HepG2 (cell line): ENCODE measurements around the gene ARG1. TPM values are rescaled to one million over a fixed set of nuclear protein-coding genes. Genes with fewer than 3 reads are reported as not detected.

Source experiments
- ATAC-seq: fragments of 200-7000 bp; cut with Tn5 transposase; 3 replicates; pipeline ENCODE4 v1.9.1; 2020; ENCODE audit warnings: mild to moderate bottlenecking, moderate library complexity
- BruUV-seq: library from RNA; stranded (reverse); fragments of 400-500 nt; replicated peaks from 2 replicates; lab custom pipeline; 2021; lab: Mats Ljungman, UMichigan
- CTCF ChIA-PET: fragments of 300-600 bp; formaldehyde crosslinking; extraction: SDS; loops from one replicate; lab custom pipeline; 2021; ENCODE audit warnings: low total read pairs, inconsistent platforms, low intra/inter-chr PET ratio; lab: Yijun Ruan, JAX
- POLR2A ChIA-PET: fragments of 350-600 bp; sonication (Branson Sonifier 250); formaldehyde crosslinking; loops from one replicate; lab custom pipeline; 2020; ENCODE audit warnings: antibody characterized with exemption, inconsistent platforms; lab: Yijun Ruan, JAX
- DNase-seq: peaks from one replicate; pipeline ENCODE4 v3.0.0-alpha.2; 2015; ENCODE audit warnings: low spot score
- FAIRE-seq: peaks from 3 replicates; lab custom pipeline; 2011; peaks lifted over from hg19 to GRCh38; lab: Jason Lieb, UNC
- H2AFZ ChIP-seq: one replicate; pipeline ENCODE4 v1.6.1; 2011; ENCODE audit warnings: low read length, inconsistent platforms
- H3K27ac ChIP-seq: fragments of 300-600 bp; 3 replicates; pipeline ENCODE4 v1.8.0; 2011; ENCODE audit warnings: mixed run types, mild to moderate bottlenecking, mixed read lengths, low read length, inconsistent platforms; ENCODE audit not compliant: insufficient read depth; ENCODE audit errors: extremely low read length
- H3K27me3 ChIP-seq, 2 experiments: fragments of 200-600 bp in 1 of 2; 2 replicates in 1 of 2; 3 replicates in 1 of 2; pipeline versions ENCODE4 v1.6.0 to v1.8.0; 2011; ENCODE audit warnings: low read length in 2 of 2, mild to moderate bottlenecking in 2 of 2, moderate library complexity in 2 of 2, inconsistent platforms in 1 of 2; ENCODE audit not compliant: insufficient read depth in 2 of 2, control insufficient read depth in 1 of 2
- H3K36me3 ChIP-seq, 2 experiments: fragments of 200-600 bp in 1 of 2; replicated peaks in 1 of 2; 2 replicates in 1 of 2; 3 replicates in 1 of 2; pipeline versions ENCODE4 v1.5.1 to v1.8.0; 2011; ENCODE audit warnings: low read length in 2 of 2, inconsistent platforms in 1 of 2; ENCODE audit not compliant: insufficient read depth in 2 of 2, control insufficient read depth in 1 of 2
- H3K4me1 ChIP-seq: 2 replicates; pipeline ENCODE4 v1.5.1; 2012; ENCODE audit warnings: low read length, inconsistent platforms; ENCODE audit not compliant: insufficient read depth
- H3K4me2 ChIP-seq: 2 replicates; pipeline ENCODE4 v1.6.0; 2011; ENCODE audit warnings: low read depth, low read length, inconsistent platforms
- H3K4me3 ChIP-seq, 3 experiments: fragments of 200-600 bp in 1 of 3; sonication (generic), shearing (Covaris generic) in 1 of 3; replicated peaks in 1 of 3; 2 replicates each; pipeline ENCODE4 v1.5.1; 2011 to 2016; ENCODE audit warnings: low read length in 3 of 3, inconsistent platforms in 2 of 3, low read depth in 2 of 3, mild to moderate bottlenecking in 2 of 3, control low read depth in 1 of 3, mixed read lengths in 1 of 3; ENCODE audit not compliant: insufficient read depth in 1 of 3
- H3K79me2 ChIP-seq: one replicate; pipeline ENCODE4 v1.6.1; 2011; ENCODE audit warnings: low read length, inconsistent platforms; ENCODE audit not compliant: insufficient read depth
- H3K9ac ChIP-seq: 2 replicates; pipeline ENCODE4 v1.6.0; 2011; ENCODE audit warnings: mild to moderate bottlenecking, low read depth, low read length, inconsistent platforms; ENCODE audit not compliant: insufficient read depth
- H3K9me3 ChIP-seq: 2 replicates; pipeline ENCODE4 v1.5.1; 2012; ENCODE audit warnings: mild to moderate bottlenecking, low read length
- H4K20me1 ChIP-seq: 2 replicates; pipeline ENCODE4 v1.6.0; 2011; ENCODE audit warnings: inconsistent platforms, mild to moderate bottlenecking, low read length, moderate library complexity; ENCODE audit not compliant: insufficient read depth
- EED ChIP-seq: sonication (generic); formaldehyde crosslinking; IDR thresholded peaks from 2 replicates; pipeline ENCODE4 v1.5.0; 2020; ENCODE audit warnings: mild to moderate bottlenecking, missing genetic modification reagents
- HMGXB4 ChIP-seq, 2 experiments: sonication (generic) in 1 of 2; formaldehyde crosslinking in 1 of 2; IDR thresholded peaks; 2 replicates each; pipeline versions ENCODE4 v1.4.0 to v1.6.1; 2018 to 2020; ENCODE audit warnings: missing genetic modification reagents in 2 of 2, borderline replicate concordance in 1 of 2, low read depth in 1 of 2, mild to moderate bottlenecking in 1 of 2, missing biosample characterization in 1 of 2
- MAFF ChIP-seq: IDR thresholded peaks from 2 replicates; pipeline ENCODE4 v1.6.1; 2011; ENCODE audit warnings: low read depth, low read length, improper control_type of control experiment
- MAFK ChIP-seq, 2 experiments: IDR thresholded peaks in 1 of 2; conservative IDR thresholded peaks in 1 of 2; 2 replicates each; pipeline ENCODE4 v1.6.1; 2011; ENCODE audit warnings: improper control_type of control experiment in 2 of 2, low read length in 2 of 2
- SAFB2 ChIP-seq: sonication (generic); formaldehyde crosslinking; IDR thresholded peaks from 2 replicates; pipeline ENCODE4 v1.5.1; 2020; ENCODE audit warnings: missing genetic modification reagents, low read depth, mild to moderate bottlenecking, borderline replicate concordance
- TCF7L2 ChIP-seq: IDR thresholded peaks from 2 replicates; pipeline ENCODE4 v1.6.1; 2011; ENCODE audit warnings: mild to moderate bottlenecking, low read depth, low read length, moderate library complexity
- WGBS: methylation state at CpG from one replicate; pipeline ENCODE4 v1.1.6; 2017; ENCODE audit warnings: low lambda C conversion rate; 5-methylcytosine and 5-hydroxymethylcytosine counted together
- in situ Hi-C: cut with HindIII; loops from 2 replicates; pipeline ENCODE4 v1.10.0; 2017; ENCODE audit warnings: low pct_unique_long_range_greater_than_20kb; ENCODE audit not compliant: extremely low pct_ligation_motif_present
- intact Hi-C: fragments of 100-400 bp; cut with micrococcal nuclease; formaldehyde crosslinking; loops from one replicate; pipeline ENCODE4 v1.10.0; 2022; ENCODE audit not compliant: unreplicated experiment
- polyA plus RNA-seq, 8 experiments: library from polyadenylated mRNA; depleted of rRNA in 3 of 8; stranded (reverse) in 7 of 8; unstranded in 1 of 8; fragments of >200 nt; fragmentation: Illumina TruSeq in 4 of 8; extraction: Trizol in 4 of 8; gene quantifications; 2 replicates each; pipeline versions ENCODE4 v1.2.1 to v1.2.3, GENCODE V29; 2011 to 2016; ENCODE audit warnings: low read depth in 4 of 8, missing spikeins in 1 of 8, mixed read lengths in 1 of 8; ENCODE audit not compliant: insufficient read depth in 1 of 8
- total RNA-seq, 5 experiments: library from RNA; depleted of rRNA; stranded (reverse); fragments of >200 nt; fragmentation: Illumina TruSeq; extraction: Trizol; gene quantifications; 2 replicates each; pipeline ENCODE4 v1.2.3, GENCODE V29; 2016; ENCODE audit warnings: low read depth in 1 of 5
- TF ChIP-seq, protein P1 (sequence below), 2 experiments: IDR thresholded peaks; 2 replicates each; pipeline ENCODE4 v1.6.1; 2011 to 2012; ENCODE audit warnings: low read length in 2 of 2, borderline replicate concordance in 1 of 2, low read depth in 1 of 2, mild to moderate bottlenecking in 1 of 2, moderate library complexity in 1 of 2

Gene ARG1
- total and polyA plus RNA-seq, 2 of the 13 experiments (the other 11 are each of a cell fraction or from before 2014, with no cell fraction given): 2.2 to 11.2 TPM

DNA sequence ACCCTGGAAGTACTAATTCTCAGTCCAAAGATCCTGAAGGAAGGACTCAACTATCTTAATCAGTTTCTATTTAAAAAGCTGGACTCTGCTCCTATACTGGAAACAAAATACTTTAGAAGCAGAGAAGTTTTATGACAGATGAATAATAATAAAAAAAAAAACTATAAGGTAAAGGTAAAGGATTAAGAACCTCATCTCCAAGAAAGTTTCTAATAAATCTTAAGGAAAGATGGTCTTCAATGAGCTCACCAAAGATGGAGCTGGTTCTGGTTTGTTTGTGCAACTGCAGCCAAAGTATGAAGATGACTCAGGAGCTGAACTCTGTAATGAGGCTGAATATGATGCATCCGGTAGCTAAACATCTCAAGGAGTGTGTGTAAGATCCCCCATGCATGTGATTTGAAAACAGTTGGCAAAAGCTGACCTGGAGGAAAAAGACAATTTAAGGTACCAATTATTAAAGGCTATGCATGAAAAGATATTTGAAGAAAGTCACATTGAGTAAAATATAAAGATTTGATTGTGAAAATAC, 29.8 kb downstream of the ARG1 start (continued):
- TF ChIP-seq, protein P1, sequence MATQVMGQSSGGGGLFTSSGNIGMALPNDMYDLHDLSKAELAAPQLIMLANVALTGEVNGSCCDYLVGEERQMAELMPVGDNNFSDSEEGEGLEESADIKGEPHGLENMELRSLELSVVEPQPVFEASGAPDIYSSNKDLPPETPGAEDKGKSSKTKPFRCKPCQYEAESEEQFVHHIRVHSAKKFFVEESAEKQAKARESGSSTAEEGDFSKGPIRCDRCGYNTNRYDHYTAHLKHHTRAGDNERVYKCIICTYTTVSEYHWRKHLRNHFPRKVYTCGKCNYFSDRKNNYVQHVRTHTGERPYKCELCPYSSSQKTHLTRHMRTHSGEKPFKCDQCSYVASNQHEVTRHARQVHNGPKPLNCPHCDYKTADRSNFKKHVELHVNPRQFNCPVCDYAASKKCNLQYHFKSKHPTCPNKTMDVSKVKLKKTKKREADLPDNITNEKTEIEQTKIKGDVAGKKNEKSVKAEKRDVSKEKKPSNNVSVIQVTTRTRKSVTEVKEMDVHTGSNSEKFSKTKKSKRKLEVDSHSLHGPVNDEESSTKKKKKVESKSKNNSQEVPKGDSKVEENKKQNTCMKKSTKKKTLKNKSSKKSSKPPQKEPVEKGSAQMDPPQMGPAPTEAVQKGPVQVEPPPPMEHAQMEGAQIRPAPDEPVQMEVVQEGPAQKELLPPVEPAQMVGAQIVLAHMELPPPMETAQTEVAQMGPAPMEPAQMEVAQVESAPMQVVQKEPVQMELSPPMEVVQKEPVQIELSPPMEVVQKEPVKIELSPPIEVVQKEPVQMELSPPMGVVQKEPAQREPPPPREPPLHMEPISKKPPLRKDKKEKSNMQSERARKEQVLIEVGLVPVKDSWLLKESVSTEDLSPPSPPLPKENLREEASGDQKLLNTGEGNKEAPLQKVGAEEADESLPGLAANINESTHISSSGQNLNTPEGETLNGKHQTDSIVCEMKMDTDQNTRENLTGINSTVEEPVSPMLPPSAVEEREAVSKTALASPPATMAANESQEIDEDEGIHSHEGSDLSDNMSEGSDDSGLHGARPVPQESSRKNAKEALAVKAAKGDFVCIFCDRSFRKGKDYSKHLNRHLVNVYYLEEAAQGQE (IDR thresholded peaks at IDR 0.05; ENCODE audit: borderline replicate concordance in 1 of 2, low read depth in 1 of 2, low read length in 2 of 2): no peak
- TF ChIP-seq SAFB2 (CRISPR knock-in tag): no peak
- TF ChIP-seq HMGXB4 (CRISPR knock-in tag; IDR thresholded peaks at IDR 0.05; ENCODE audit: borderline replicate concordance in 1 of 2, low read depth in 1 of 2): no peak
- no peak for TF ChIP-seq EED (CRISPR knock-in tag)

DNA sequence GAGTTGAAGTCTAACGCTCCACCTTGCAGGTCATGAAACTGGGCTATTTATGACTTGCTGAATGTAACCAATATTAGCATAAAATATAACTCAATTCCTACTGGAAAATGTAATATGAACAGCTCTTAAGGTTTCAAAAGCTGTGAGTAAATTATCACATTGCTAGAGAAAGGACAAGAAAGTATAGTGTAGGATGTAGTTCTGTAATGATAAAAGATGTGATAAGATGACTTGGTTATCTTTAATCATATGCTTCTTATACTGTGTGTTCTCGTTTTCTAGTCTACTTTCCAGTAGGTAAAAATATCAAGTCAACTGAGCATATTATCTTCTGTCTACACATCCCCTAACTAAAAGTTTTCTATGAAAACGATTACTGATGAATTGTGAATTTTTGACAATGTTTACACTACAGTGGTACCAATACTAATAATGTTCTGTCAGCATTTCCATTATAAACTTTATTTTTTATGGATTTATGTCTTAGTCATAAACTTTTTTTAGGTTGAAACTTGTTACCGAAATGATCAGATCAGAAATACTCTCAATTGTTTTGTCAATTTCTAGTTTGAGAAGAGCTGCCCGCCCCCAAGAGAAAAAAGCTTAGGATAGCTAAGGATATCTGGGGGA, 40.4 kb downstream of the ARG1 start:
- Histone ChIP-seq H3K27ac (no peak overlapping the region), H3K27me3 (no peaks in the 10 kb centered on the region), H3K79me2 (no peaks in the 10 kb centered on the region), H3K9me3 (no peaks in the 10 kb centered on the region), H3K4me1 (no peaks in the 10 kb centered on the region), H2AFZ (no peak overlapping the region), H3K36me3 (peaks cover 19 to 84% of the 10 kb centered on the region in 2 experiments), H3K4me3 (no peak overlapping the region), H4K20me1 (no peaks in the 10 kb centered on the region), H3K4me2 (no peak overlapping the region), H3K9ac (no peak overlapping the region)
- no peak for FAIRE-seq
- DNase-seq: no peak
- ATAC-seq: no peak
- whole genome bisulfite sequencing: 88% methylated on average over 5 of the region's 5 CpGs
- in situ Hi-C loops (no loop called here), intact Hi-C loops (no loop called here)
- ChIA-PET CTCF (no interaction called here), POLR2A (no interaction called here)
- TF ChIP-seq MAFF (peak; percentile 60; the same call in 1 of the 2 replicates), TCF7L2 (no peak), MAFK (conservative IDR thresholded peaks at IDR 0.05 in 1 of 2, IDR thresholded peaks at IDR 0.05 in 1 of 2; ENCODE audit: low read length in 2 of 2) (peak; percentile 51 to 81; a peak in 3 of 4 replicates)
- BruUV-seq: no TSS peak
